ENCODE results near the gene UCHL1.
"Not testable (repeated sequence)": the region's sequence is repeated elsewhere in the genome, so short reads cannot be mapped to it uniquely, and the experiment has no call there.

UCHL1 gene

GRCh38 chr4:41287852-41288251 is 31.1 kb downstream of the UCHL1 start:
- no peak for DNase-seq (ENCODE audit: insufficient read length, low spot score)
- FAIRE-seq: no peak

GRCh38 chr4:41288254-41288653 is 31.5 kb downstream of the UCHL1 start:
- DNase-seq (ENCODE audit: insufficient read length, low spot score): no peak
- no peak for FAIRE-seq

GRCh38 chr4:41290479-41290878 is 33.8 kb downstream of the UCHL1 start:
- no peak for DNase-seq (ENCODE audit: insufficient read length, low spot score)
- no peak for FAIRE-seq

- DNase-seq (ENCODE audit: insufficient read length, low spot score) (no peak), FAIRE-seq (no peak)
These were observed 37.8 kb downstream of the UCHL1 start for GRCh38 chr4:41294445-41295062.

GRCh38 chr4:41296995-41297394 is 40.3 kb downstream of the UCHL1 start:
- no peak for DNase-seq (ENCODE audit: insufficient read length, low spot score)
- FAIRE-seq: no peak

GRCh38 chr4:41297832-41298231 is 41.1 kb downstream of the UCHL1 start:
- no peak for FAIRE-seq
- no peak for DNase-seq (ENCODE audit: insufficient read length, low spot score)

GRCh38 chr4:41299486-41299885 is 42.8 kb downstream of the UCHL1 start:
- DNase-seq (ENCODE audit: insufficient read length, low spot score) (no peak), FAIRE-seq (no peak)

GRCh38 chr4:41301137-41301536 is 44.4 kb downstream of the UCHL1 start:
- no peak for FAIRE-seq

GRCh38 chr4:41303372-41304118 is 46.8 kb downstream of the UCHL1 start:
- DNase-seq (ENCODE audit: insufficient read length, low spot score) (no peak), FAIRE-seq (no peak)

More at GRCh38 chr4:41301137-41301536, 44.4 kb downstream of the UCHL1 start:
- no peak for DNase-seq (ENCODE audit: insufficient read length, low spot score)

- DNase-seq (ENCODE audit: insufficient read length, low spot score) (no peak), FAIRE-seq (no peak)
These were observed 47.5 kb downstream of the UCHL1 start for GRCh38 chr4:41304221-41304620.

- no peak for DNase-seq (ENCODE audit: insufficient read length, low spot score)
- no peak for FAIRE-seq
These were observed 48.7 kb downstream of the UCHL1 start for GRCh38 chr4:41305476-41305875.

- FAIRE-seq (no peak), DNase-seq (ENCODE audit: insufficient read length, low spot score) (no peak)
These were observed 50.9 kb downstream of the UCHL1 start for GRCh38 chr4:41307638-41308037.

- DNase-seq (ENCODE audit: insufficient read length, low spot score) (no peak), FAIRE-seq (no peak)
These were observed 51.7 kb downstream of the UCHL1 start for GRCh38 chr4:41308398-41308797.

GRCh38 chr4:41315426-41315825 is 58.7 kb downstream of the UCHL1 start:
- DNase-seq (ENCODE audit: insufficient read length, low spot score); FAIRE-seq: not testable (repeated sequence)

GRCh38 chr4:41315862-41316261 is 59.1 kb downstream of the UCHL1 start:
- DNase-seq (ENCODE audit: insufficient read length, low spot score): no peak
- FAIRE-seq: no peak

Data from GM19239 (cell line).